CD14-positive monocyte (primary cell): Measurements from ENCODE around the gene ZNF579. TPM values are rescaled to one million over a fixed set of nuclear protein-coding genes. Genes with fewer than 3 reads are reported as not detected.

ENCODE experiments used
- DNase-seq, 3 donors: peaks; one replicate each; pipeline ENCODE4 v3.0.0-alpha.2; 2011 to 2022
- H2AFZ ChIP-seq: 2 replicates; pipeline ENCODE4 v1.6.0; 2012; ENCODE audit warnings: mild to moderate bottlenecking, low read depth, low read length, inconsistent platforms; ENCODE audit not compliant: insufficient read depth, poor library complexity, severe bottlenecking
- H3K27ac ChIP-seq, 2 donors: 1 replicate in 1 of 2; 2 replicates in 1 of 2; pipeline ENCODE4 v1.5.1; 2012 to 2013; ENCODE audit warnings: low read length in 2 of 2, control low read depth in 1 of 2, inconsistent platforms in 1 of 2, low read depth in 1 of 2, mild to moderate bottlenecking in 1 of 2
- H3K27me3 ChIP-seq, 2 donors: one replicate each; pipeline versions ENCODE4 v1.6.0 to v1.6.1; 2011 to 2013; ENCODE audit warnings: low read length in 2 of 2; ENCODE audit not compliant: control insufficient read depth in 2 of 2, insufficient read depth in 2 of 2
- H3K36me3 ChIP-seq, 2 donors: replicated peaks in 1 of 2; 1 replicate in 1 of 2; 2 replicates in 1 of 2; pipeline versions ENCODE4 v1.5.1 to v1.6.1; 2012 to 2013; ENCODE audit warnings: low read length in 2 of 2, control low read depth in 1 of 2, inconsistent platforms in 1 of 2, mild to moderate bottlenecking in 1 of 2; ENCODE audit not compliant: insufficient read depth in 2 of 2, control insufficient read depth in 1 of 2
- H3K4me1 ChIP-seq, 2 donors: 1 replicate in 1 of 2; 2 replicates in 1 of 2; pipeline versions ENCODE4 v1.5.1 to v1.6.1; 2012 to 2013; ENCODE audit warnings: low read length in 2 of 2, control low read depth in 1 of 2, inconsistent platforms in 1 of 2, mild to moderate bottlenecking in 1 of 2, moderate library complexity in 1 of 2; ENCODE audit not compliant: insufficient read depth in 2 of 2, control insufficient read depth in 1 of 2
- H3K4me2 ChIP-seq: replicated peaks from 2 replicates; pipeline ENCODE3; 2012; ENCODE audit warnings: low read length, moderate library complexity, mild to moderate bottlenecking; ENCODE audit not compliant: poor library complexity, severe bottlenecking; ENCODE audit errors: extremely low read depth
- H3K4me3 ChIP-seq, 3 experiments: fragments of 200-600 bp in 1 of 3; sonication (generic) in 1 of 3; replicated peaks in 1 of 3; 1 replicate in 2 of 3; 2 replicates in 1 of 3; pipeline ENCODE4 v1.5.1; 2011 to 2013; ENCODE audit warnings: low read length in 3 of 3, mild to moderate bottlenecking in 3 of 3, control low read depth in 2 of 3, low read depth in 2 of 3, inconsistent platforms in 1 of 3, moderate library complexity in 1 of 3
- H3K79me2 ChIP-seq: 2 replicates; pipeline ENCODE4 v1.6.0; 2012; ENCODE audit warnings: mild to moderate bottlenecking, control low read depth, inconsistent platforms, low read length, moderate library complexity; ENCODE audit not compliant: insufficient read depth
- H3K9ac ChIP-seq: 2 replicates; pipeline ENCODE4 v1.6.0; 2017; ENCODE audit warnings: low read length, mild to moderate bottlenecking; ENCODE audit not compliant: insufficient read depth, poor library complexity, severe bottlenecking
- H3K9me3 ChIP-seq, 2 donors: replicated peaks in 1 of 2; 1 replicate in 1 of 2; 2 replicates in 1 of 2; pipeline versions ENCODE4 v1.5.1 to v1.6.1; 2012 to 2013; ENCODE audit warnings: low read length in 2 of 2, control low read depth in 1 of 2; ENCODE audit not compliant: control insufficient read depth in 1 of 2, insufficient read depth in 1 of 2
- H4K20me1 ChIP-seq: 2 replicates; pipeline ENCODE4 v1.6.0; 2012; ENCODE audit warnings: mild to moderate bottlenecking, low read length, control low read depth, moderate library complexity; ENCODE audit not compliant: insufficient read depth
- H3K27ac Mint-ChIP-seq, 7 donors: one replicate each; pipeline ENCODE4 v1.8.0; 2020; ENCODE audit warnings: mild to moderate bottlenecking in 7 of 7, mixed read lengths in 7 of 7, moderate library complexity in 6 of 7, inconsistent platforms in 2 of 7
- H3K27me3 Mint-ChIP-seq, 3 donors: one replicate each; pipeline ENCODE4 v1.8.0; 2021 to 2022; ENCODE audit warnings: low read depth in 3 of 3, mild to moderate bottlenecking in 3 of 3, mixed read lengths in 3 of 3, moderate library complexity in 3 of 3, inconsistent platforms in 1 of 3
- H3K36me3 Mint-ChIP-seq, 2 donors: one replicate each; pipeline ENCODE4 v1.8.0; 2020; ENCODE audit warnings: mixed read lengths in 2 of 2, inconsistent platforms in 1 of 2, mild to moderate bottlenecking in 1 of 2
- H3K4me1 Mint-ChIP-seq: one replicate; pipeline ENCODE4 v1.8.0; 2020; ENCODE audit warnings: mild to moderate bottlenecking, mixed read lengths
- H3K4me3 Mint-ChIP-seq, 2 donors: one replicate each; pipeline ENCODE4 v1.8.0; 2020; ENCODE audit warnings: mild to moderate bottlenecking in 2 of 2, mixed read lengths in 2 of 2, moderate library complexity in 1 of 2
- H3K9me3 Mint-ChIP-seq, 7 donors: one replicate each; pipeline ENCODE4 v1.8.0; 2020 to 2022; ENCODE audit warnings: mixed read lengths in 7 of 7, mild to moderate bottlenecking in 6 of 7, moderate library complexity in 6 of 7, inconsistent platforms in 2 of 7
- WGBS: methylation state at CpG from one replicate; pipeline ENCODE4 v1.1.5; 2013; ENCODE audit warnings: missing lambda C conversion rate; ENCODE audit not compliant: insufficient coverage; 5-methylcytosine and 5-hydroxymethylcytosine counted together
- intact Hi-C, 2 donors: fragments of 100-400 bp; cut with micrococcal nuclease; formaldehyde crosslinking; loops; one replicate each; pipeline versions ENCODE4 v1.15.0 to v1.15.1; 2023
- polyA plus RNA-seq, 3 donors: library from polyadenylated mRNA; depleted of rRNA in 1 of 3; unstranded in 2 of 3; stranded (reverse) in 1 of 3; fragments of 300-500 nt in 2 of 3; fragments of >200 nt in 1 of 3; fragmentation: Illumina TruSeq in 2 of 3; gene quantifications; 1 replicate in 2 of 3; 2 replicates in 1 of 3; pipeline ENCODE4 v1.2.3, GENCODE V29; 2012 to 2021
- TF ChIP-seq, protein P1 (sequence below): fragments of 200-600 bp; IDR thresholded peaks from one replicate; pipeline ENCODE4 v1.8.0; 2022; ENCODE audit warnings: antibody characterized with exemption, mild to moderate bottlenecking

Gene ZNF579
- polyA plus RNA-seq, 3 donors = 0.05 to 1.8 TPM; not detected in 1

DNA sequence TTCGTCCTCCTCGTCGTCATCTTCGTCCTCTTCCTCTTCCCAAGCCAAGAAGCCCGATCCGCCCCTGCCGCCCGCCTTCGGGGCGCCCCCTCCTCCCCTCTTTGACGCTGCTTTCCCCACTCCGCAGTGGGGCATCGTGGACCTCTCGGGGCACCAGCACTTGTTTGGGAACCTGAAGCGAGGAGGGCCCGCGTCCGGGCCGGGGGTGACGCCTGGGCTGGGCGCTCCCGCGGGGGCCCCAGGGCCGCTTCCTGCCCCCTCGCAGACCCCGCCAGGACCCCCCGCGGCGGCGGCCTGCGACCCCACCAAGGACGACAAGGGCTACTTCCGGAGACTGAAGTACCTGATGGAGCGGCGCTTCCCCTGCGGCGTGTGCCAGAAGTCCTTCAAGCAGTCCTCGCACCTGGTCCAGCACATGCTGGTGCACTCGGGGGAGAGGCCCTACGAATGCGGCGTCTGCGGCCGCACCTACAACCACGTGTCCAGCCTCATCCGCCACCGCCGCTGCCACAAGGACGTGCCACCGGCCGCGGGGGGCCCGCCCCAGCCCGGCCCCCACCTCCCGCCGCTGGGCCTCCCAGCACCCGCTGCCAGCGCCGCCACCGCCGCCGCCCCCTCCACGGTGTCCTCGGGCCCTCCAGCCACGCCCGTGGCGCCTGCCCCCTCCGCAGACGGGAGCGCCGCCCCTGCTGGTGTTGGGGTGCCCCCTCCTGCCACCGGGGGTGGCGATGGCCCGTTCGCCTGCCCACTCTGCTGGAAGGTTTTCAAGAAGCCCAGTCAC is 33.5 kb upstream of the ZNF579 start:
- Histone ChIP-seq H3K4me3 (no peak overlapping the region), H3K9me3 (no peaks in the 10 kb centered on the region), H3K79me2 (peaks cover 60% of the 10 kb centered on the region), H3K4me1 (peaks cover 35 to 38% of the 10 kb centered on the region in 2 donors), H2AFZ (no peak overlapping the region), H3K4me2 (no peak overlapping the region), H3K27me3 (no peaks in the 10 kb centered on the region), H4K20me1 (peaks cover 41% of the 10 kb centered on the region), H3K36me3 (peaks cover 20 to 43% of the 10 kb centered on the region in 2 donors), H3K27ac (no peak overlapping the region), H3K9ac (no peak overlapping the region)
- WGBS = 96% methylated on average over 70 of the region's 75 CpGs
- no peak for DNase-seq
- H3K4me3 Mint-ChIP-seq = no peak overlapping the region
- no peaks in the 10 kb centered on the region for H3K27me3 Mint-ChIP-seq
- TF ChIP-seq, protein P1, sequence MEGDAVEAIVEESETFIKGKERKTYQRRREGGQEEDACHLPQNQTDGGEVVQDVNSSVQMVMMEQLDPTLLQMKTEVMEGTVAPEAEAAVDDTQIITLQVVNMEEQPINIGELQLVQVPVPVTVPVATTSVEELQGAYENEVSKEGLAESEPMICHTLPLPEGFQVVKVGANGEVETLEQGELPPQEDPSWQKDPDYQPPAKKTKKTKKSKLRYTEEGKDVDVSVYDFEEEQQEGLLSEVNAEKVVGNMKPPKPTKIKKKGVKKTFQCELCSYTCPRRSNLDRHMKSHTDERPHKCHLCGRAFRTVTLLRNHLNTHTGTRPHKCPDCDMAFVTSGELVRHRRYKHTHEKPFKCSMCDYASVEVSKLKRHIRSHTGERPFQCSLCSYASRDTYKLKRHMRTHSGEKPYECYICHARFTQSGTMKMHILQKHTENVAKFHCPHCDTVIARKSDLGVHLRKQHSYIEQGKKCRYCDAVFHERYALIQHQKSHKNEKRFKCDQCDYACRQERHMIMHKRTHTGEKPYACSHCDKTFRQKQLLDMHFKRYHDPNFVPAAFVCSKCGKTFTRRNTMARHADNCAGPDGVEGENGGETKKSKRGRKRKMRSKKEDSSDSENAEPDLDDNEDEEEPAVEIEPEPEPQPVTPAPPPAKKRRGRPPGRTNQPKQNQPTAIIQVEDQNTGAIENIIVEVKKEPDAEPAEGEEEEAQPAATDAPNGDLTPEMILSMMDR = no peak
- H3K27ac Mint-ChIP-seq = no peak overlapping the region
- peaks cover 36 to 58% of the 10 kb centered on the region in 2 donors for H3K36me3 Mint-ChIP-seq
- intact Hi-C loops = no loop called here
- H3K4me1 Mint-ChIP-seq = peaks cover 55% of the 10 kb centered on the region
- peaks cover 0 to 2% (median 0%) of the 10 kb centered on the region in 7 donors for H3K9me3 Mint-ChIP-seq

DNA sequence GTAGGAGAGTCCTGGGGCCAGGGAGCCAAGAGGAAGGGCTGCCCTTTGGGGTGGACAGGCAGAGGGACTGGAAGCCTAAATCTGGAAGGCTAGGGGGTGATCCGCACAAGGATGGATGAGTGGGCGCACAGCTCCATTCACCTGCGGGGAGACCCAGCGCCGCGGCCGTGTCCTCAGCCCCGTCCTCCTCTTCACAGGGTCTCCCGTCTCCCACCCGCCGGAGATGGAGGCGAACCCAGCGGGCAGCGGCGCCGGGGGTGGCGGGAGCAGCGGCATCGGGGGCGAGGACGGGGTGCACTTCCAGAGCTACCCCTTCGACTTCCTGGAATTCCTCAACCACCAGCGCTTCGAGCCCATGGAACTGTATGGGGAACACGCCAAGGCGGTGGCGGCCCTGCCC is 32.7 kb upstream of the ZNF579 start:
- Histone ChIP-seq H3K36me3 (peaks cover 20 to 44% of the 10 kb centered on the region in 2 donors), H2AFZ (no peak overlapping the region), H4K20me1 (peaks cover 47% of the 10 kb centered on the region), H3K27me3 (no peaks in the 10 kb centered on the region), H3K4me3 (no peak overlapping the region), H3K4me1 (peaks cover 27 to 31% of the 10 kb centered on the region in 2 donors), H3K9ac (no peak overlapping the region), H3K79me2 (peaks cover 67% of the 10 kb centered on the region), H3K27ac (no peak overlapping the region), H3K4me2 (no peak overlapping the region), H3K9me3 (no peaks in the 10 kb centered on the region)
- Mint-ChIP-seq H3K9me3 (peaks cover 0 to 2% (median 0%) of the 10 kb centered on the region in 7 donors), H3K27me3 (no peaks in the 10 kb centered on the region), H3K36me3 (peaks cover 39 to 63% of the 10 kb centered on the region in 2 donors), H3K27ac (no peak overlapping the region), H3K4me1 (peaks cover 53% of the 10 kb centered on the region), H3K4me3 (no peak overlapping the region)
- no peak for DNase-seq
- over 99% methylated on average over 20 of the region's 27 CpGs for WGBS
- intact Hi-C loops = no loop called here
- TF ChIP-seq, protein P1 = no peak
